IMR-90 (cell line): ENCODE measurements around the gene SPSB2.

ENCODE experiments used
- BHLHE40 ChIP-seq: fragments of 150-350 bp; IDR thresholded peaks from 2 replicates; pipeline ENCODE4 v1.6.1; 2016; ENCODE audit warnings: mild to moderate bottlenecking, low read depth, low read length
- CEBPB ChIP-seq: IDR thresholded peaks from 2 replicates; pipeline ENCODE4 v1.6.1; 2012; ENCODE audit warnings: low read depth, low read length, improper control_type of control experiment
- FOS ChIP-seq: fragments of 150-350 bp; IDR thresholded peaks from 2 replicates; pipeline ENCODE4 v1.6.1; 2016; ENCODE audit warnings: low read depth, low read length
- MAFK ChIP-seq: IDR thresholded peaks from 2 replicates; pipeline ENCODE4 v1.6.1; 2012; ENCODE audit warnings: low read depth, low read length, improper control_type of control experiment
- MAZ ChIP-seq: IDR thresholded peaks from 2 replicates; pipeline ENCODE4 v1.6.1; 2012; ENCODE audit warnings: low read depth, mild to moderate bottlenecking, low read length, improper control_type of control experiment, moderate library complexity, borderline replicate concordance
- MXI1 ChIP-seq: IDR thresholded peaks from 2 replicates; pipeline ENCODE4 v1.6.1; 2012; ENCODE audit warnings: low read depth, mild to moderate bottlenecking, low read length, moderate library complexity, borderline replicate concordance
- POLR2A ChIP-seq: IDR thresholded peaks from 2 replicates; pipeline ENCODE4 v1.6.1; 2012; ENCODE audit warnings: mild to moderate bottlenecking, low read depth, low read length
- RAD21 ChIP-seq: IDR thresholded peaks from 2 replicates; pipeline ENCODE4 v1.6.1; 2012; ENCODE audit warnings: low read length, improper control_type of control experiment
- RCOR1 ChIP-seq: IDR thresholded peaks from 2 replicates; pipeline ENCODE4 v1.6.1; 2012; ENCODE audit warnings: mild to moderate bottlenecking, low read length, improper control_type of control experiment; ENCODE audit not compliant: insufficient replicate concordance
- RFX5 ChIP-seq: IDR thresholded peaks from 2 replicates; pipeline ENCODE4 v1.8.0; 2012; ENCODE audit warnings: low read depth, mild to moderate bottlenecking, low read length, moderate library complexity
- SMC3 ChIP-seq: fragments of 150-350 bp; IDR thresholded peaks from 2 replicates; pipeline ENCODE4 v1.6.1; 2016; ENCODE audit warnings: low read depth, mild to moderate bottlenecking, antibody characterized with exemption, low read length, moderate library complexity
- USF2 ChIP-seq: fragments of 150-350 bp; IDR thresholded peaks from 2 replicates; pipeline ENCODE4 v1.6.1; 2017; ENCODE audit warnings: mild to moderate bottlenecking, antibody characterized with exemption, low read length, low read depth
- TF ChIP-seq, protein P1 (sequence below): conservative IDR thresholded peaks from 2 replicates; pipeline ENCODE4 v1.5.1; 2012; ENCODE audit warnings: mild to moderate bottlenecking, low read depth, low read length, improper control_type of control experiment
- TF ChIP-seq, protein P2 (sequence below): fragments of 150-350 bp; IDR thresholded peaks from 2 replicates; pipeline ENCODE4 v1.6.1; 2016; ENCODE audit warnings: low read depth, mild to moderate bottlenecking, low read length, moderate library complexity, borderline replicate concordance

DNA sequence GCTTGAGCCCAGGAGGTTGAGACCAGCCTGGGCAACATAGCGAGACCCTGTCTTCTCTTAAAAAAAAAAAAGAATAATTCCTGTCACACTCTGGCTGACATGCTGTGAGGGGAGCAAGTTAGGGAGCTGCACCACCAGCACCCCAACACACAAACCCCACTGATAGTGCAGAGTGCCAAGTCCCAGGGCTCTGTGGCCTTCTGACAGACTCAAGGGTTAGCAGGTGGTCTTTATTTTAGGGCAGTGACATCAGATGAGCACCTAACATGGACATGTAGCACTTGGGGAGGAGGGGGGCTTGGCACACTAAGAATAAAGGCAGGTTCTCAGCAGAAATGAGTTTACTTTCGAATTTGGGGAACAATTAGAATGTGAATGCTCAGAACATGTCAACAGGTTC lies 14.3 kb downstream of the SPSB2 start:
- TF ChIP-seq MAZ (no peak), MXI1 (no peak), POLR2A (no peak), RCOR1 (no peak), RFX5 (no peak), BHLHE40 (no peak), MAFK (no peak), RAD21 (no peak), SMC3 (no peak), USF2 (no peak), CEBPB (no peak), FOS (no peak)
- TF ChIP-seq, protein P1, sequence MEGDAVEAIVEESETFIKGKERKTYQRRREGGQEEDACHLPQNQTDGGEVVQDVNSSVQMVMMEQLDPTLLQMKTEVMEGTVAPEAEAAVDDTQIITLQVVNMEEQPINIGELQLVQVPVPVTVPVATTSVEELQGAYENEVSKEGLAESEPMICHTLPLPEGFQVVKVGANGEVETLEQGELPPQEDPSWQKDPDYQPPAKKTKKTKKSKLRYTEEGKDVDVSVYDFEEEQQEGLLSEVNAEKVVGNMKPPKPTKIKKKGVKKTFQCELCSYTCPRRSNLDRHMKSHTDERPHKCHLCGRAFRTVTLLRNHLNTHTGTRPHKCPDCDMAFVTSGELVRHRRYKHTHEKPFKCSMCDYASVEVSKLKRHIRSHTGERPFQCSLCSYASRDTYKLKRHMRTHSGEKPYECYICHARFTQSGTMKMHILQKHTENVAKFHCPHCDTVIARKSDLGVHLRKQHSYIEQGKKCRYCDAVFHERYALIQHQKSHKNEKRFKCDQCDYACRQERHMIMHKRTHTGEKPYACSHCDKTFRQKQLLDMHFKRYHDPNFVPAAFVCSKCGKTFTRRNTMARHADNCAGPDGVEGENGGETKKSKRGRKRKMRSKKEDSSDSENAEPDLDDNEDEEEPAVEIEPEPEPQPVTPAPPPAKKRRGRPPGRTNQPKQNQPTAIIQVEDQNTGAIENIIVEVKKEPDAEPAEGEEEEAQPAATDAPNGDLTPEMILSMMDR = no peak
- TF ChIP-seq, protein P2, sequence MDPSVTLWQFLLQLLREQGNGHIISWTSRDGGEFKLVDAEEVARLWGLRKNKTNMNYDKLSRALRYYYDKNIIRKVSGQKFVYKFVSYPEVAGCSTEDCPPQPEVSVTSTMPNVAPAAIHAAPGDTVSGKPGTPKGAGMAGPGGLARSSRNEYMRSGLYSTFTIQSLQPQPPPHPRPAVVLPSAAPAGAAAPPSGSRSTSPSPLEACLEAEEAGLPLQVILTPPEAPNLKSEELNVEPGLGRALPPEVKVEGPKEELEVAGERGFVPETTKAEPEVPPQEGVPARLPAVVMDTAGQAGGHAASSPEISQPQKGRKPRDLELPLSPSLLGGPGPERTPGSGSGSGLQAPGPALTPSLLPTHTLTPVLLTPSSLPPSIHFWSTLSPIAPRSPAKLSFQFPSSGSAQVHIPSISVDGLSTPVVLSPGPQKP = no peak
